ENCODE data around the gene SFT2D1.

- TF ChIP-seq EZH2 (IDR thresholded peaks at IDR 0.05; ENCODE audit: insufficient read depth, poor library complexity, severe bottlenecking) (no peak), EZH2phosphoT487 (IDR thresholded peaks at IDR 0.05; ENCODE audit: insufficient read depth, low read depth) (no peak)
Measured at GRCh38 chr6:166277018-166277417, 65.3 kb downstream of the SFT2D1 start.
